ENCODE results near the gene SLC24A4. TPM values are rescaled to one million over a fixed set of nuclear protein-coding genes. Genes with fewer than 3 reads are reported as not detected.
A peak's percentile ranks its signal among the peaks of the same experiment; 100 is the strongest.
"Not testable (repeated sequence)": the region's sequence is repeated elsewhere in the genome, so short reads cannot be mapped to it uniquely, and the experiment has no call there.

The SLC24A4 gene
- total RNA-seq, 1 donor from 2014 or later: 0.36 TPM

- DNase-seq: no peak
- intact Hi-C loops (cut with micrococcal nuclease): no loop called here
- peaks cover 49% of the 10 kb centered on the region for H3K4me1 ChIP-seq
- no peak overlapping the region for H3K4me3 ChIP-seq
- H3K27ac ChIP-seq (replicated peaks): no peak overlapping the region
- no peaks in the 10 kb centered on the region for H3K36me3 ChIP-seq
- H3K9me3 ChIP-seq (replicated peaks): no peaks in the 10 kb centered on the region
- H3K27me3 ChIP-seq (ENCODE audit: low read depth): no peaks in the 10 kb centered on the region
- TF ChIP-seq, protein P1, sequence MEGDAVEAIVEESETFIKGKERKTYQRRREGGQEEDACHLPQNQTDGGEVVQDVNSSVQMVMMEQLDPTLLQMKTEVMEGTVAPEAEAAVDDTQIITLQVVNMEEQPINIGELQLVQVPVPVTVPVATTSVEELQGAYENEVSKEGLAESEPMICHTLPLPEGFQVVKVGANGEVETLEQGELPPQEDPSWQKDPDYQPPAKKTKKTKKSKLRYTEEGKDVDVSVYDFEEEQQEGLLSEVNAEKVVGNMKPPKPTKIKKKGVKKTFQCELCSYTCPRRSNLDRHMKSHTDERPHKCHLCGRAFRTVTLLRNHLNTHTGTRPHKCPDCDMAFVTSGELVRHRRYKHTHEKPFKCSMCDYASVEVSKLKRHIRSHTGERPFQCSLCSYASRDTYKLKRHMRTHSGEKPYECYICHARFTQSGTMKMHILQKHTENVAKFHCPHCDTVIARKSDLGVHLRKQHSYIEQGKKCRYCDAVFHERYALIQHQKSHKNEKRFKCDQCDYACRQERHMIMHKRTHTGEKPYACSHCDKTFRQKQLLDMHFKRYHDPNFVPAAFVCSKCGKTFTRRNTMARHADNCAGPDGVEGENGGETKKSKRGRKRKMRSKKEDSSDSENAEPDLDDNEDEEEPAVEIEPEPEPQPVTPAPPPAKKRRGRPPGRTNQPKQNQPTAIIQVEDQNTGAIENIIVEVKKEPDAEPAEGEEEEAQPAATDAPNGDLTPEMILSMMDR (IDR thresholded peaks at IDR 0.05; ENCODE audit: borderline replicate concordance): no peak
Measured at GRCh38 chr14:92532490-92533163, 209.7 kb downstream of the SLC24A4 start.

DNA sequence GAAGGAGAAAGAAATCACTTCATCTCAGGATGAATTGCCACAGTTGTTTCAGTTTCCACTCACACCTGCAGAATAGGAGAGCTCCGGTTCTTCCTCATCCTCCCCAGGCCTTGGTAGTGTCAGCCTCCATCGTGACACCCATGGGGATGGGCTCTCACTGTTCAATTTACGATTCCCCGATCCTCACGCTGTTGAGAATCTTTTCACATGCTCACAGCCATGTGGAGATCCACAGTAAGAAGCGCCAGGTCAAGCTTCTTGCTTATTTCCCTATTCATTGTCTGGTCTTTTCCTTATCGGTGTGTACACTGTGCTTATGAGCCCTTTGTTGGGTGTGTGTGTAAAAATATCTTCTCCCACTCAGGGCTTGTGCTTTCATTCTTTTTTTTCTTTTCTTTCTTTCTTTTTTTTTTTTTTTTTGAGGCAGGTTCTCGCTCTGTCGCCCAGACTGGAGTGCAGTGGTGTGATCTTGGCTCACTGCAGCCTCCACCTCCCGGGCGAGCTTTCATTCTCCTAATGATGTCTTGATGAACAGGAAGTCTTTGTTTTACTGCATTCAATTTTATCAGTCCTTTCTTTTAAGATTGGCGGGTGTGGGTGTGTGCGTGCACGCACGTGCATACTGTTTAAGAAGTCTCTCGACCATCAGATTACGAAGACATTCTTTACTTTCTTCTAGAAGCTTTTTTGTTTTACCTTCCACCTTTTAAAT lies 212.1 kb downstream of the SLC24A4 start:
- intact Hi-C loops (cut with micrococcal nuclease): no loop called here
- DNase-seq: no peak
- no peaks in the 10 kb centered on the region for H3K36me3 ChIP-seq
- no peak overlapping the region for H3K4me3 ChIP-seq
- no peak overlapping the region for H3K27ac ChIP-seq (replicated peaks)
- H3K9me3 ChIP-seq (replicated peaks): no peaks in the 10 kb centered on the region
- TF ChIP-seq, protein P1 (IDR thresholded peaks at IDR 0.05; ENCODE audit: borderline replicate concordance): no peak
- H3K4me1 ChIP-seq: peaks cover 63% of the 10 kb centered on the region
- no peaks in the 10 kb centered on the region for H3K27me3 ChIP-seq (ENCODE audit: low read depth)

DNA sequence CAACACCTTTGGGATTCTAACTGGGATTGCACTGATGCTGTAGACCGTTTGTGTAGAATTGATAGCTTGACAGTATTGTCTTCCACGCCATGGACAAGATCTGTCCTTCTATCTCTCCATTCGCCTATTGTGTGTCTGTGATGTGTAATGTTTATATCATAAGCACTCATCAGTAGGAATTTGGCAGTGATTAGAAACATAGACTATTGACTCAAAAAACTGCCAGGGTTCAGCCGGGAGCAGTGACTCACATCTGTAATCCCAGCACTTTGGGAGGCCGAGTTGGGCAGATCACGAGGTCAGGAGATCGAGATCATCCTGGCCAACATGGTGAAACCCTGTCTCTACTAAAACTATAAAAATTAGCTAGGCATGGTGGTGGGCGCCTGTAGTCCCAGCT lies 213.3 kb downstream of the SLC24A4 start:
- intact Hi-C loops (cut with micrococcal nuclease); H3K27me3 ChIP-seq (ENCODE audit: low read depth); H3K27ac ChIP-seq (replicated peaks); H3K36me3 ChIP-seq; H3K9me3 ChIP-seq (replicated peaks); DNase-seq; H3K4me3 ChIP-seq: not testable (repeated sequence)
- peaks cover 73% of the 10 kb centered on the region for H3K4me1 ChIP-seq

GRCh38 chr14:92538412-92538985 lies 215.5 kb downstream of the SLC24A4 start:
- TF ChIP-seq, protein P1 (IDR thresholded peaks at IDR 0.05; ENCODE audit: borderline replicate concordance): no peak
- intact Hi-C loops (cut with micrococcal nuclease): no loop called here
- H3K4me3 ChIP-seq: no peak overlapping the region
- peaks cover 56% of the 10 kb centered on the region for H3K4me1 ChIP-seq
- DNase-seq: no peak
- H3K36me3 ChIP-seq: no peaks in the 10 kb centered on the region
- no peaks in the 10 kb centered on the region for H3K27me3 ChIP-seq (ENCODE audit: low read depth)
- H3K27ac ChIP-seq (replicated peaks): peak overlapping the region; percentile 91
- H3K9me3 ChIP-seq (replicated peaks): no peaks in the 10 kb centered on the region

DNA sequence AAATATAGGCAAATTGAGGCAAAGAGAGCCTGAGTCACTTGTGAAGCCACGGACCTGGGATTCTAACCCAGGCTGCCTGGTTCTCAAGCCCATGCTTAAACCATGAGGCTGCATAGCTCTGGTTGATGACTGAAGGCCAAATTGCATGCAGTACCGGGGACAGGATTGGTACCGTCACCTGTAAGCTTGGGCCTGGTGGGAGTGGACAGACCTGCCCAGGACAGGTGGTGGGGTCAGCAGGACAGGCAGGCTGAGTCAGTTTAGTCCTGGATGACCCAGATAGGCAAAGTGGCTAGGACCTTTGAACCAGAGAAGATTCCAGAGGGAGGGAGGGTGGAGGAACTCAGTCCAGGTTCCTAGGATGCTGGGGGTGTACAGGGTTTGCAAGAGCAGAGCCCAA lies 216.5 kb downstream of the SLC24A4 start:
- DNase-seq: no peak
- no peaks in the 10 kb centered on the region for H3K36me3 ChIP-seq
- no peaks in the 10 kb centered on the region for H3K9me3 ChIP-seq (replicated peaks)
- intact Hi-C loops (cut with micrococcal nuclease): no loop called here
- peak overlapping the region; percentile 38 for H3K4me3 ChIP-seq
- TF ChIP-seq, protein P1 (IDR thresholded peaks at IDR 0.05; ENCODE audit: borderline replicate concordance): no peak
- H3K27ac ChIP-seq (replicated peaks): peak overlapping the region; percentile 91
- H3K4me1 ChIP-seq: peaks cover 55% of the 10 kb centered on the region
- H3K27me3 ChIP-seq (ENCODE audit: low read depth): no peaks in the 10 kb centered on the region

GRCh38 chr14:92539875-92540274 lies 216.9 kb downstream of the SLC24A4 start:
- TF ChIP-seq, protein P1 (IDR thresholded peaks at IDR 0.05; ENCODE audit: borderline replicate concordance): no peak
- Histone ChIP-seq H3K36me3 (no peaks in the 10 kb centered on the region), H3K4me3 (peak overlapping the region; percentile 38), H3K9me3 (replicated peaks) (no peaks in the 10 kb centered on the region), H3K27ac (replicated peaks) (peak overlapping the region; percentile 91), H3K27me3 (ENCODE audit: low read depth) (no peaks in the 10 kb centered on the region), H3K4me1 (peaks cover 50% of the 10 kb centered on the region)
- peak; percentile 41 for DNase-seq
- intact Hi-C loops (cut with micrococcal nuclease): no loop called here
